Left ventricle myocardium superior (tissue), 1 donor: ENCODE measurements around the gene MEGF10. TPM values are rescaled to one million over a fixed set of nuclear protein-coding genes. Genes with fewer than 3 reads are reported as not detected.
"Not testable (repeated sequence)": the region's sequence is repeated elsewhere in the genome, so short reads cannot be mapped to it uniquely, and the experiment has no call there.

ENCODE experiments used
- ATAC-seq: fragments of 200-7000 bp; cut with Tn5 transposase; one replicate; pipeline ENCODE4 v1.9.1; 2020; ENCODE audit warnings: mild to moderate bottlenecking, moderate library complexity
- DNase-seq: peaks from one replicate; pipeline ENCODE4 v3.0.0-alpha.2; 2020
- intact Hi-C: fragments of 100-400 bp; cut with micrococcal nuclease; formaldehyde crosslinking; loops from one replicate; pipeline ENCODE4 v1.11.0; 2022
- long read RNA-seq: library from polyadenylated mRNA; unstranded; transcript quantifications from one replicate; pipeline ENCODE4 v2.0.0, GENCODE V29; 2021
- total RNA-seq: library from RNA; stranded (reverse); fragmentation: NEBNext Ultra II Directional; extraction: Animal tissue kit (Norgen Biotek cat#: 25700); gene quantifications from one replicate; pipeline ENCODE4 v1.2.1, GENCODE V29; 2021
- donor health status: DM: no; HTN: yes; CAD: no; lungs with severe emphysema.

The MEGF10 gene
- total RNA-seq = 0.37 TPM
- long read RNA-seq = 0 reads

DNA sequence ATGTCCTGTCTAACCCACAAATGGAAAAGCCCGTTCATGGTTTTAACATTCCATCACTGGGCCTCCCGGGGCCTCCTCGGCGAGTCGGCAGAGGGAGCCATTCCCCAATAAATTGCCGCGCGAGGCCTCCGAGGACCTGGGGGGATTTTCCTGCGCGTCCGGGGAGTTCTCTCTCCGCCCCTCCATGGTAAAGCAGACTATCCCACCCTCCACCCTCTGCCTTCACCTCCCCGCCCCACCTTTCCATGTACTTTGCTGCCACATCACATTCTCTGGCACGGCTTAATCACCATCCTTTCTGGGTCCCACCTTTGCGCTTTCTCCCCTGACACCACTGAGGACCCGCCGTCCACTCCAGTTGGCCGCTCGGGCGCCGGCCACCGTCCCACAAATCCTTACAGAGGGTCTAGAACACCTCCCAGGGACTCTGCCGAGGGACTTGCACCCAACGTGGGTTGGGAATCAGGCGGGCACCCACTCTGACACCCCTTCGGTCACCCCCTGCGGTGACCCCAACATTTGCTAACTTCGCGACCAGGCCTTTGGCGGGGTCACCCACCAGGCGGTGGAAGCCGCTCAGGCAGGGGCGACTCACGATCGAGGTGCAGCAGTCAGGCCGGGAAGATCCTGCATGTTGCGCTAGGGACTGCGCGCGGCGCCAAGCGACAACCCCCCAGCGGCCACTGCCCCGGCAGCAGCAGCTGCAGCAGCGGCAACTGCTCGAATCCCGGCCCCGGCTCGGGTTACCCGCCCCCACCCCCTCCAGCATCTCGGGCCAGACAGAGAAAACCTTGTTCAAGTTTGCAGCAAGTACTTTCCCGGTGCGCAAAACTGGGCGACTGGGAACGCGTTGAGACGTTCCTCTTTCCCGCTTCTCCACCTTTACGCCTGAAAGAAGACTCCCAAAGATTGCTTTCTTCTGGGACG lies at the start of gene MEGF10:
MEGF10 (plus strand) TSS at position 778 of the 927 bp plus-strand sequence. CDS start 40,513 bp downstream, outside the sequence.
- intact Hi-C loops = no loop called here
- ATAC-seq (peak; percentile 81), DNase-seq (peak; percentile 44)

DNA sequence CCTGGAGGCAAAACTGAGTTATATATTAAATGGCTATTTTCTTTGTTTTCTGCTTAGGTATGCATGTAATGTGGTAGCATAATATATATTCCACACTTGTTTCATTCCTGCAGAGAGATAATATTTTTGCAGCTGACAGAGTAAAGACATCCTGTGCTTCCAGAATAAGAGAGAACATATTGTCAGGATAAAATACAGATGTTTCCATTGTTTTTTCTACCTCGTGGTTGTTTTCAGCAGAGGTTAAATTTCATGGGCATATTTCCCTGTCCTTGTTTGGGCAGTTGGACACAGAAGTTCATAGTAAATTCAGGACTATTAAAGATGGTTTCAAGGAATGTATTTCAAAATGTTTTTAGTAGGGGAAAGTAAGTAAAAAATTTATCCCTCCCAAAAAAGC lies 47.6 kb upstream of the MEGF10 start:
- intact Hi-C loops = no loop called here
- DNase-seq (no peak), ATAC-seq (no peak)

DNA sequence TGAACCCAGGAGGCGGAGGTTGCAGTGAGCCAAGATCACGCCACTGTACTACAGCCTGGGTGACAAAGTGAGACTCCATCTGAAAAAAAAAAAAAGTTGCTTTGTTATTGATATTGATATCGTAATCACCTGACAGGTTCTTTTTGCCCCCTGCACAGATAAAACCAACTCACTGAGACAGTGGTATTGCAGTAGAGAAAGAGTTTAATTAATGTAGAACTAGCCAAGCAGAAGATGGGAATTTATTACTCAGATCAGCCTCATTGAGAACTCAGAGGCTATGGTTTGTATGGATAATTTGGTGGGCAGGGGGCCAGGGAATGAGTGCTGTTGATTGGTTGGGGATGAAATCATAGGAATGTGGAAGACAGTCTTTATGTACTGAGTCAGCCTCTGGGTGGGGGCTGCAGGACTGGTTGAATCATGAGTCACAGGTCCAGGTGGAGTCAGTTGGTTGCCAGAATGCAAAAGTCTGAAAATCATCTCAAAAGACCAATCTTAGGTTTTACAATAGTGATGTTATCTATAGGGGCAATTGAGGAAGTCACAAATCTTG lies 35.8 kb upstream of the MEGF10 start:
- intact Hi-C loops = no loop called here
- DNase-seq (no peak), ATAC-seq (no peak)

DNA sequence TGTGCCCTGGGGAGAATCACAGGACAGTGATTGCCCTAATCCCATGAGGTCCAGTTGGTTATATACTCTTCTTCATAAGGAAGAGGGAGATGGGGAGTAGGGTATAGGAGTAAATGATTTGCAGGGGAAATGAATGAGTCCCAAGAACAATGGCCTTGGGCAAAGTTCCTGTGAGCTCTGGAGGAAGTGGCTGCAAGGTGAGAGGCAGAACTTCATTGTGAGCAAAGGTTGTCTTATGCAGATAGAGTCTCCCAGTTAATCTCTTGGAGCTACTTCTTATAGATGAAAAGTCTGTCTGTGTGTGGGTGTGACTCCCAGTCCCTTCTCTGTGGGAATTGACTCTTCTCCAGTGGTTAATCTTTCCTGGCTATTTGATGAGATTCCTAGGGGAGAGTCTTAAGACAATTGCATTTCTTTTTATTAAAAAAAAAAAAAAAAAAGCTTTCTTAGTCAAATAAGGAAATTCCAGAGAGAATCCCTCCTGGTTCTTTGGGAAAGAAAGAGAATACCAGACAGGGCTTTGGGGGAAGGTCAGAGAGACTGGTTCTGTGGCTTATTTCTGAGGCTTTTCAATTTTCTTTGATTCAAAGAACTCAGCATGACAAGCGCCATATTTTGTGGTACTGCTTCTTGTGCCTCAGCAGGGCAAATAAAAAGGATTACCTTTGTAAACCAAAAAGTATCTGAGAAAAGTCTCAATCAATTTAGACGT lies 33.6 kb upstream of the MEGF10 start:
- DNase-seq (no peak), ATAC-seq (no peak)
- intact Hi-C loops = no loop called here

DNA sequence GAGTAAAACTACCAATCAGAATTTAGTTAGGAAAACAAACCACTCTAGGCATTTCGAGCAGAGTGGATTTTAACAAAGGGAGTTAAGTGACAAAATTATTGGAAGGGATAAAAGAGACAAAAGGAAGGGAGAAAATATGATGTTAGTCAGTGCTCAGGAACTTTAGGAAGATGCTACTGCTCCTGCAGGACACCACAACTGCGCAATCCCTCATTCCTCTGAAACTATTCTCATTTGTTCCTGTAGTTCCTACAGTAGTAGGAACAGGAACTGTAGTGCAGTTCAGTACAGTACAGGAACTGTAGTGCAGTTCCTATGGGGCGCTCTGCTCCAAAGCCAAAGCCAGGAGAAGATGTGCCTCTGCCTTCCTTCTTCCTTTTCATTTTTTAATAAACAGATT lies 29.9 kb upstream of the MEGF10 start:
- no peak for DNase-seq
- intact Hi-C loops = no loop called here
- no peak for ATAC-seq

DNA sequence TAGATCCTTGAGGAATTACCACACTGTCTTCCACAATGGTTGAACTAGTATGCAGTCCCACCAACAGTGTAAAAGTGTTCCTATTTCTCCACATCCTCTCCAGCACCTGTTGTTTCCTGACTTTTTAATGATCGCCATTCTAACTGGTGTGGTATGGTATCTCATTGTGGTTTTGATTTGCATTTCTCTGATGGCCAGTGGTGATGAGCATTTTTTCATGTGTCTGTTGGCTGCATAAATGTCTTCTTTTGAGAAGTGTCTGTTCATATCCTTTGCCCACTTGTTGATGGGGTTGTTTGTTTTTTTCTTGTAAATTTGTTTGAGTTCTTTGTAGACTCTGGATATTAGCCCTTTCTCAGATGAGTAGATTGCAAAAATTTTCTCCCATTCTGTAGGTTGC lies 25.1 kb upstream of the MEGF10 start:
- intact Hi-C loops = not testable (repeated sequence)

DNA sequence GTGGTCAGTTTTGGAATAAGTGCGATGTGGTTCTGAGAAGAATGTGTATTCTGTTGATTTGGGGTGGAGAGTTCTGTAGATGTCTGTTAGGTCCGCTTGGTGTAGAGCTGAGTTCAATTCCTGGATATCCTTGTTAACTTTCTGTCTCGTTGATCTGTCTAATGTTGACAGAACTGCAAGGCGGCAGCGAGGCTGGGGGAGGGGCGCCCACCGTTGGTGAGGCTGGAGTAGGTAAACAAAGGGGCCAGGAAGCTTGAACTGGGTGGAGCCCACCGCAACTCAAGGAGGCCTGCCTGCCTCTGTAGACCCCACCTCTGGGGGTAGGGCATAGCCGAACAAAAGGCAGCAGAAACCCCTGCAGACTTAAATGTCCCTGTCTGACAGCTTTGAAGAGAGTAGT lies 22.3 kb upstream of the MEGF10 start:
- DNase-seq, ATAC-seq, intact Hi-C loops: not testable (repeated sequence)

More for the DNA sequence above, 25.1 kb upstream of the MEGF10 start:
- not testable (repeated sequence) for DNase-seq, ATAC-seq

DNA sequence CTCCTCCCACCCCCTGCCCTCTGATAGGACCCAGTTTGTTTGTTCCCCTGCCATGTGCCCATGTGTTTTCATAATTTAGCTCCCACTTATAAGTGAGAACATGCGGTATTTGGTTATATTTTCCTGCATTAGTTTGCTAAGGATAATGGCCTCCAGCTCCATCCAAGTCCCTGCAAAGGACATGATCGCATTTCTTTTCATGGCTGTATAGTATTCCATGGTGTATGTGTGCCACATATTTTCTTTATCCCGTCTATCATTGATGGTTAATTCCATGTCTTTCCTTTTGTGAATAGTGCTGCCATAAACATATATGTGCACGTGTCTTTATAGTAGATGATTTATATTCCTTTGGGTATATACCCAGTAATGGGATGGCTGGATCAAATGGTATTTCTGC lies 19.9 kb upstream of the MEGF10 start:
- intact Hi-C loops, ATAC-seq, DNase-seq: not testable (repeated sequence)

DNA sequence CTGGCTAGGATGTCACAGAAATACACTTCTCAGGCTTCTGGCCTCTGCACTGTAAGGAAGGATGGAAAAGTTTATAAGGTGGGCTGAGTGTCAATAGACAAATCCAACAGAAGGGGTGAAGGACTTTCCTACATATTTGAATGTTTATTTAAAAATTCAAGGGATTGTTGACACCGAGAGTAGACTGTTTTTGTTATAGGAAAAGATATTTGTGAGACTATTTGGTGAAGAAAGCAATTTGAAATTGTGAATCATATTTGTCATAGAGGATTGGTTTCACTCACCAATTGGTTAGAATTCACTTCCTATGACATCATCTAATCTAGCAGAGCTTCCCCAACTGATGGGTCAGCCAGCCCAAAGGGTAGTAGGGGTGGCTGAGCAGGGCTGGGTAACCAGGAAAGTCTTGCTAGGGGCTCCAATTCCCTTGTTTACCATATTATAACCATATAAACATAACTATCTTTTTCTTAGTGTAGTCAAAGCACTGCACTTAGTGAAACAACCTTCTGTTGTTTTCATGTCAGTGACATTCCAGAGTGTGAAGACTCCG lies 14.9 kb upstream of the MEGF10 start:
- DNase-seq (no peak), ATAC-seq (no peak)
- intact Hi-C loops = no loop called here

DNA sequence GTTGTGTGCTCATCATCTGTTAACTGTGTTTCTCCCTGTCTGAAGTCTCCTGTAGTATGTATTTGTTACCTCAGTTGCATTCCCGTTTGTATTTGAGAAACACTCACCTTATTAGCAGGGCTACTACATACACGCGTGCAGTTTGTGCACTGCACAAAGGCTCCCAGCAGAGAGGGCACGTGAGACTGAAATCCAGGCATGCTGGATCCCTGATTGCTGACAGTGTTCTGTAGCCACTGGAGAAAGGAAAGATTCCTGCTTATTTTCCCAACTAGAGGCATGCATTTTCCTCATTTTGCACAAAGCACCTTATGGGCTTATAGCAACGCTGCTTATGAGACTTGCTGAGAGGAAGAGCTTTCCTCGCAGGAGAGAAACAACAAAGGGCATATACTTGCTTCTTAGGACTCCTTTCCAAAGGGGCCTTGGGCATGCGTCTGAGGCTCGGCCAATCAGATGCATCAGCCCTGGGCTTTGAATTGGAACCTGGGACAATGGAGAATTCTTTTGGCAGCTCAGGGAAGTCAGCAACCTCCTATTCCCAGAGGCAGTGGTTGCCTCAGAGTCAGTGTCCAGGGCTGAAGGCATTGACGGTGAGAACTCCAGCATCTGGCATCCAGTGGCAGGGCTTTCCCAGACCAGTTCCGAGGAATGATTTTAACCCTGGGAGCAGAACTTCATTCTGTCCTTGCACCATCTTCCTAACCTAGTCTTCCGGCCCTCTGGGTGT lies 9.9 kb upstream of the MEGF10 start:
- intact Hi-C loops = no loop called here
- ATAC-seq (no peak), DNase-seq (no peak)

DNA sequence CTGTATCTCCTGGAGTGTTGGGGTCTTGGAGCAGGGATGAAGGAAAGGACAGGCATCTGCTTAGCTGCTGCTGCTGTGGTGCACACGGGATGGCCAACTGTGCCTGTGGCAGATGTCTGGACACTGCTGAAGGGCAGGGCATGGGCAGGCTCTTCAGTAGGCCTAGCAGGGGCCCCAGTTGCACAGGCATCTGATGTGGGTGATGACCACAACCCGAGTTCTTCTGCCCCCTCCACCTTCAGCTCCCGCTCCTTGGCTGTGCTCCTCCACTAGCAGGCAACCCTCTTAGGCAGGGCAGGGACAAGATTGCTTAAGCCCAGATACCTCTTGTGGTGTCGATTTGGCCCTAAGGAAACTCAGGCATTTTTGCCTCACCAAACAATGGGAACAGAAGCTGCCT lies 9.0 kb upstream of the MEGF10 start:
- DNase-seq (no peak), ATAC-seq (no peak)
- intact Hi-C loops = no loop called here

DNA sequence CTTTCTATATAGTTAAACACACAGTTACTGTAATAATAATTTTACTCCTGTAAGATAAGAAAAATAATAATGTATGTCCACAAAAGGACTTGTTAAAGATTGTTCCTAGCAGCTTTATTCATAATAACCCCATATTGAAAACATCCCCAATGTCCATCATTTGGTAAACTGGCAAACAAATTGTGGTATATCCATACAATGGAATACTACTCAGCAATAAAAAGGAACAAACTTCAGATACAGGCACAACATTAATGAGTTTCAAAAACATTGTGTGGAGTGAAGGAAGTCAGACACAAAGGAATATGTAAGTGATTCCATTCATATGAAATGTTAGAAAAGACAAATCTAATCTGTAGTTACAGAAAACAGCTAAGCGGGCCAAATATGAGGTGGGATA lies 1.9 kb upstream of the MEGF10 start:
- intact Hi-C loops = loop anchor here (5.0 kb wide), 1 partner anchor 204 kb away; no protein-coding TSS in a partner anchor
- DNase-seq (no peak), ATAC-seq (no peak)

DNA sequence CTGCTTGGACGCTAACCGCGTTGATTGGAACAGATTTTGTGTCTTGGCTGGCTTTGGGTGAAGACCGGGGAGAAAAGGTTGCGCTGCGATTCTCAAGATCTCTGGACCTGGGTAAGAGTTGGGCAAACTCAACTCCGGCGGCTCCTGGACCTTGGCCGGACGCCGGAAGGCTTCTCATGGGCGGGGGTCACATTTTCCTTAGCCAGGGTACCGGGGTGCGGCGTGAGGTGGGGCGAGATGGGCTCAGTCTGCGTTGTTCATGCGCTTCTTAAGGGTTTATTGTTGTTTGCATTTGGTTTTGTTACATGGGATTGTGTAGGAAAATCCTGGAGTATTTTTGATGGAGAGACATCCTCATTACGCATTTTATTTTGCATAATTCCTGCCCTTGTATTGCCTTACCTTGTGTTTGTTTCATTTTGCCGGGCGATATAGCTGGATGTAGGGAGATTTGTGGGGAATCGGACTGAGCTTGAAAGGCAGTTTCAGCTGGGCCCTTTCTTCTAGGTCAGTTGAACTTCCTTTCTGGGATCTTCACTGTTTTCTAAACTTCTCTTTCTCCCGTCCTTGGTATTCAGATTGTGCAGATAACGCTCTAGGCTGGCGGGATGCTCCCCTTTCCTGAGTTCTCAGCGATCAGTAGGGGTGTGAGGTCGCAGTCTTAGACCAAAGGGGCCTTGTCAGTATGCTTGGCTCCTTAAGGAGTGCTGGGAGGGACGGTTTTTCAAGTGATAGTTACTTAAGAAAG lies 524 bp downstream of the MEGF10 start:
- intact Hi-C loops = no loop called here
- ATAC-seq (no peak), DNase-seq (no peak)

DNA sequence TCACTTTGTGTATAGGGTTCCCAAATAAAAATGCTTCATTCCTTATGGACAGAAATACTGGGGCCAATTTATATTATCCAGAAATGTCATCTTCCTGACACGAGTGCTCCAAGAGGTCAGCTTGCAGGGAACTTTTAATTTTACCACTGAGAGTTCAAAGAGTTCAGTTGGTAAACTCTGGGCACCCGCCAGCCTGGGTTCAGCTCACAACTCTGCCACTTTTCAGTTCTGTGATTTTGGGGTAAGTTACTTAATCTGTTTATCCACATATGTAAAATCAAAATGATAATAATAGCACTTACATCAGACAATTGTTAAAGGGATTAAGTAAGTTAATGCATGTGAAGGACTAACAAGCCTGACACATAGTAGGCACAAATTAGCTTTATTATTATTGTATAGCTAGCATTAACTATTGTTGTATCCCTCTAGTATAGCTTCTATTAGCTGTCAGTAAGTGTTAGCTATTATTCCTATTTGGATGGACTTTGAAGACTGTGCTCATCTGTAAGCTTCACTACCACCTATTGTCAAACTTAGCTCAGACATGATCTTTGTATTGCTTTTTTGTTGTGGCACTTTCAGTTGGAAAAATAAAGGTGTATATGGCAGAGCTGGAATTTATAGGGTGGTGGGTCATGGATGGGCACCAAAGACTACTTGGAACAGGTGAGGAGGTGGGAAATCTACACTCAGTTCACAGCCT lies 1.6 kb downstream of the MEGF10 start:
- DNase-seq = no peak
- intact Hi-C loops = no loop called here
- ATAC-seq = no peak

DNA sequence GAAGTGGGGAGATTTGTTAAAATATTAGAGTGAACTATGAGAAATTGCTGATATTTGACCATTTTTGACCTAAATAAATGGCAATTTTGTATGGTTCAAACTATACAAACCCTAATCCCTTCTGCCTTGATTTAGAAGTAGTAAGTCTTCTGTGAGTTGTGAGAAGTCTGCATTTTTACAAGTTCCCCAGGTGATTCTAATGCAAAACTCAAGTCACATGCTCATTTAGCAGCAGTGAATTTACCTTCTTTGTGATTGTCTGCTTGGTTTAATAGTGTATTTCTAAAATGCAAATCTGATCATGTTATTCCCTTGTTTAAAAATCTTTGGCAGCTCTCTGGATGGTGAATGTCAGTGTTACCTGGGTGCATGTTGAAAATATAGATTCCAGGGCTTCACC lies 2.8 kb downstream of the MEGF10 start:
- intact Hi-C loops = no loop called here
- no peak for DNase-seq

DNA sequence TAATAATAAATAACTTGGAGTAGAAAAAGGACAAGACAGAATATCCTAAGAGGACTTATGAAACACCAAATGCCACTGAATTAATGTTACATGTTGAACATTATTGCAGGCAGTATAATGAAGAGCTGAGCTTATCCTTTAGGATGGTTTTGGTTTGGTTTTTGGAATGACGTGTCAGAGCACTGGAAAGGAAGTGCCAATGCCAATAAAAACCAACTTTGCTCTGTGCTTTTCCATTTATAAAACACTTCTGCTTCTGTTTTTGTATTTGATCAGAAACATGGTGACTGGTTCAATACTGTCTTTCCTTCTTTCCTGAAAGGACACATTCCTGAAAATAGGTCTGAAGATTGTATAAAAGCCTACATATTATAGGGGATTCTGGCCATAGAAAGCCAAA lies 4.2 kb downstream of the MEGF10 start:
- intact Hi-C loops = no loop called here
- no peak for ATAC-seq
- DNase-seq = no peak

More for the DNA sequence above, 2.8 kb downstream of the MEGF10 start:
- no peak for ATAC-seq

DNA sequence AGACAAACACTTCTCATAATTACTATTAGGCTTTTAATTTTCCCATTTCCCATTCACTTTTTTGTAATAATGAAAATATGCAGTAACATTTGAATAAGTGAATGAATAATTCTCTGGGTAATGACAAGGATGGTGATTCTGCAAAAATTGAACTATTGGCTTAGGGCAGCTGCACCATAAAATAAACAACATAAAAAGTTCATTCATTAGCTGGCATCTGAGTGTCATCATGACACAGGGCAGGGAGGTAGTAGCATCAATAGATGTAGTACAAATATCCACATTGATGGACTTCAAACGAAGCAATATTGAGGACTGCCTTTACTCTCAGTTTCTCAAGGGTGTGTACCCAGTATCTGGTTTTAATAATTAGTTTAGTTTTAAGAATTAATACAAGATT lies 4.9 kb downstream of the MEGF10 start:
- ATAC-seq (no peak), DNase-seq (no peak)
- intact Hi-C loops = no loop called here

DNA sequence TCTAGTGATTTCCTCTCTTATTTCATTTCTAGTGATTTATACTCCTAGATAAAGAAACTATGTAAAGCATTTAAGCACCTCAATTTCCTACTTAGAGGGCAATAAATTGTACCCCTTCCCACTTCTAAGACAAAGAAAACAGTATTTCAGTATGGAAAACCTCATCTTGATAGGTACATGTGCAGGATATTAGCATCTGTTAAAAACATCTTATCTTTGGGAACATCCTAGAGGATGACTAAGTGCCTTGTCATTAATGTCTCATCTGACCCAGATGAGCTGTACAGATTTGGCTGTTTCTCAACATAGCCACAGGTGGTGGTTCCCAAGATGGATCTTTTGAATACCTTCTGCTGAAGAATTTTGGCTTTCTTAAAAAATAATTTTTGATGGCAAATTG lies 5.7 kb downstream of the MEGF10 start:
- ATAC-seq (no peak), DNase-seq (no peak)
- intact Hi-C loops = no loop called here
